Measurements from ENCODE around the gene MAPKAPK3. TPM values are rescaled to one million over a fixed set of nuclear protein-coding genes. Genes with fewer than 3 reads are reported as not detected.
A peak's percentile ranks its signal among the peaks of the same experiment; 100 is the strongest.

The MAPKAPK3 gene
- total RNA-seq, 4 donors from 2014 or later: 20.8 to 31.3 (median 27.2) TPM

DNA sequence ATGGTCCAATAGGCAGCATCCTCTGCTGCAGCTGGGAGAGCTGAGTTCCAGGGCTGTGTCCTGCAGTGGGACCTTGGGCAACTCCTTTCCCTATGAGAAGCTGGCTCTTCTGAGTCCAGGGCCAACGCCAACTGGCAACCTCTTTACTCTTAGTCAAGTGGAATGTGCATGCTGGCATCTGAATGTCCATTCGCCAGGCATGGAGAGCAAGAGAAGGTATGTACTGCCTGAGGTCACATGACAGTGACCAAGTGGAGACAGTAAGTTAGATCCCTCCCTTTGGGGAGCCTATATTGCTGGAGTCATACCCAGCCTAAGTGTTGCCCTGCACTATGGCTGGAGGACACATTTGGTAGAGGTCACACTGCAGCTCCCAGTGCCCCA is 35.5 kb upstream of the MAPKAPK3 start:
- H3K4me1 ChIP-seq: peaks cover 6 to 39% (median 9%) of the 10 kb centered on the region in 4 donors
- no peak for DNase-seq (ENCODE audit: extremely low spot score)
- intact Hi-C loops (cut with DNase I): no loop called here
- H3K9me3 ChIP-seq: no peaks in the 10 kb centered on the region
- no peak overlapping the region for H3K4me3 ChIP-seq
- WGBS: no CpG with 5 or more reads among the region's 2 CpGs
- no peaks in the 10 kb centered on the region for H3K27me3 ChIP-seq
- peaks cover 4 to 80% (median 45%) of the 10 kb centered on the region in 4 donors for H3K36me3 ChIP-seq
- TF ChIP-seq EP300 (IDR thresholded peaks at IDR 0.05) (no peak), POLR2AphosphoS5 (IDR thresholded peaks at IDR 0.05) (no peak)
- no peak overlapping the region for H3K27ac ChIP-seq (replicated peaks in 1 of 4)

GRCh38 chr3:50582083-50582482 is 34.9 kb upstream of the MAPKAPK3 start:
- intact Hi-C loops (cut with DNase I): no loop called here
- WGBS: 77% methylated on average over 6 of the region's 9 CpGs
- Histone ChIP-seq H3K27ac (replicated peaks in 1 of 4) (no peak overlapping the region), H3K4me3 (no peak overlapping the region), H3K9me3 (no peaks in the 10 kb centered on the region), H3K4me1 (peaks cover 6 to 43% (median 9%) of the 10 kb centered on the region in 4 donors), H3K36me3 (peaks cover 4 to 74% (median 40%) of the 10 kb centered on the region in 4 donors), H3K27me3 (no peaks in the 10 kb centered on the region)
- TF ChIP-seq EP300 (IDR thresholded peaks at IDR 0.05): no peak
- TF ChIP-seq CTCF (IDR thresholded peaks at IDR 0.05): no peak
- no peak for TF ChIP-seq POLR2AphosphoS5 (IDR thresholded peaks at IDR 0.05)
- no peak for TF ChIP-seq POLR2A (IDR thresholded peaks at IDR 0.05; ENCODE audit: low read depth)
- DNase-seq (ENCODE audit: extremely low spot score): no peak

- WGBS: 77% methylated on average over 6 of the region's 6 CpGs
- Histone ChIP-seq H3K9me3 (no peaks in the 10 kb centered on the region), H3K4me1 (peaks cover 6 to 44% (median 14%) of the 10 kb centered on the region in 4 donors)
These were observed 33.1 kb upstream of the MAPKAPK3 start for GRCh38 chr3:50583897-50584296.

DNA sequence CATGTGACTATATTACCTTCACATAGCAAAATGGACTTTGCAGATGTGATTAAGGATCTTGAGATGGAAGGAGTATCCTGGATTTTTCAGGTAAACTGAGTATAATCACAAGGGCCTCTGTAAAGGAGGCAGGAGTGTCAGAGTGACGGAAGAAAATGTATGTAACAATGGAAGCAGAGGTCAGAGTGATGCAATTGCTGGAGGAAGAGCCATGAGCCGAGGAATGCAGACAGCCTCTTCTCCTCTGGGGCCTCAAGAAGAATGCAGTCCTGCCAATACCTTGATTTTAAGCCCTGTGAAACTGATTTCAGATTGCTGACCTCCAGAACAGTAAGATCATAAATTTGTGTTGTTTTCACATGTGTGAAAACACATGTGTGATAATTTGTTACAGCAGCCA is 32.6 kb upstream of the MAPKAPK3 start:
- Histone ChIP-seq H3K27me3 (no peaks in the 10 kb centered on the region), H3K4me3 (no peak overlapping the region), H3K9me3 (no peaks in the 10 kb centered on the region), H3K36me3 (peaks cover 0 to 50% (median 20%) of the 10 kb centered on the region in 4 donors), H3K4me1 (peaks cover 6 to 44% (median 14%) of the 10 kb centered on the region in 4 donors), H3K27ac (replicated peaks in 1 of 4) (peak overlapping the region in 3 of 4 donors; percentile 9 to 47 (median 34))
- TF ChIP-seq POLR2A (IDR thresholded peaks at IDR 0.05; ENCODE audit: low read depth): no peak
- TF ChIP-seq CTCF (IDR thresholded peaks at IDR 0.05): no peak
- TF ChIP-seq POLR2AphosphoS5 (IDR thresholded peaks at IDR 0.05): no peak
- no peak for TF ChIP-seq EP300 (IDR thresholded peaks at IDR 0.05)
- intact Hi-C loops (cut with DNase I): no loop called here
- DNase-seq (ENCODE audit: extremely low spot score): no peak
- WGBS: 76% methylated on average over 2 of the region's 2 CpGs

More at GRCh38 chr3:50583897-50584296, 33.1 kb upstream of the MAPKAPK3 start:
- no peaks in the 10 kb centered on the region for H3K27me3 ChIP-seq
- H3K36me3 ChIP-seq: peaks cover 0 to 55% (median 23%) of the 10 kb centered on the region in 4 donors
- intact Hi-C loops (cut with DNase I): no loop called here
- H3K4me3 ChIP-seq: no peak overlapping the region
- DNase-seq (ENCODE audit: extremely low spot score): no peak
- peak overlapping the region in 3 of 4 donors; percentile 9 to 47 (median 34) for H3K27ac ChIP-seq (replicated peaks in 1 of 4)
- no peak for TF ChIP-seq CTCF (IDR thresholded peaks at IDR 0.05)
- TF ChIP-seq EP300 (IDR thresholded peaks at IDR 0.05): no peak
- TF ChIP-seq POLR2AphosphoS5 (IDR thresholded peaks at IDR 0.05): peak; percentile 69 to 72

DNA sequence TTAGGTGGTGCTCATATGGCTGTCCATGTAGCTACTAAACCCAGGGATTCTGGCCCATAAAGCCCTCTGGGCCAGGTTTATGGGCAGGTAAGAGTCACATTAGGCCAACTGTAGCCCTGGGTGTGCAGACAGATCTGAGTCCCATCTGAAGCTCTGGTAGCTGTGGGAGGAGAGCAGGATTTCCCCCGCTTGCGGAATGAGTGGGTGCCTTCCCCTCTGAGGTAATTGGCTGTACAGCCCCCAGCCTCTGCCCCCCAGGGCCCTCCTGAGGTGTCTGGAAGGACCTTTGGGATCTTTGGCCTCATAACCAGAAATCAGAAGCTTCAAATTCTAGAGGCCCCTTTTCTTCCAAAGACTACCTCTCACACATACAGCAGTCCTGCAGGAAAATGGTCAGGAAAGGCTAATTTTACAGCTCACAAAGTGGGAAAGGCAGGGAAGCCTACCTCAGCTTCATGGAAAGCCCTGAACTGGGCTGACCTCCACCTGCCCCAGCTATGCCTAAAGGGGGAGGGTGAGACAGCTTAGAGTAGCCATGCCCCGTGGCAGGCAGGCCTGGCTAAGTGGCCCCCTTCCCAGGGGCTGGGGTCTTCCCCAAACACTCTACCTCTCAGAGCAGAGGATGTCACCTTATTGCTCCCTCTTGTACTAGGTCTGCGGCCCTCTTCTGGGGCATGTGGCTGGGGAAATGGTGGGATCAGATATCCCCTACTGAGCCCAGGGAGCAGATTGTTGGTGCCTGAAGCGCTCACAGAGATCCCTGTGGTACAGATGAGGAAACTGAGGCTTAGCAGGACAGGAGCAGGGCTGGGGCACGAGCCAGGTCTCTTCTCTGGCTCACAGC is 30.8 kb upstream of the MAPKAPK3 start:
- WGBS: 91% methylated on average over 6 of the region's 6 CpGs
- no peak overlapping the region for H3K27ac ChIP-seq (replicated peaks in 1 of 4)

More for the DNA sequence above, 30.8 kb upstream of the MAPKAPK3 start:
- Histone ChIP-seq H3K4me1 (peaks cover 13 to 49% (median 20%) of the 10 kb centered on the region in 4 donors), H3K9me3 (no peaks in the 10 kb centered on the region), H3K27me3 (no peaks in the 10 kb centered on the region), H3K4me3 (no peak overlapping the region), H3K36me3 (peaks cover 0 to 33% (median 10%) of the 10 kb centered on the region in 4 donors)
- intact Hi-C loops (cut with DNase I): no loop called here
- no peak for TF ChIP-seq CTCF (IDR thresholded peaks at IDR 0.05)
- no peak for TF ChIP-seq POLR2A (IDR thresholded peaks at IDR 0.05; ENCODE audit: low read depth)
- TF ChIP-seq EP300 (IDR thresholded peaks at IDR 0.05): no peak
- no peak for TF ChIP-seq POLR2AphosphoS5 (IDR thresholded peaks at IDR 0.05)
- DNase-seq (ENCODE audit: extremely low spot score): no peak

All from esophagus muscularis mucosa (tissue), 4 donors.